ENCODE measurements around the gene CTSE.
A peak's percentile ranks its signal among the peaks of the same experiment; 100 is the strongest.
"Not testable (repeated sequence)": the region's sequence is repeated elsewhere in the genome, so short reads cannot be mapped to it uniquely, and the experiment has no call there.

CTSE gene

GRCh38 chr1:206013026-206013795, 10.5 kb downstream of the CTSE start:
- no peak for DNase-seq

DNA sequence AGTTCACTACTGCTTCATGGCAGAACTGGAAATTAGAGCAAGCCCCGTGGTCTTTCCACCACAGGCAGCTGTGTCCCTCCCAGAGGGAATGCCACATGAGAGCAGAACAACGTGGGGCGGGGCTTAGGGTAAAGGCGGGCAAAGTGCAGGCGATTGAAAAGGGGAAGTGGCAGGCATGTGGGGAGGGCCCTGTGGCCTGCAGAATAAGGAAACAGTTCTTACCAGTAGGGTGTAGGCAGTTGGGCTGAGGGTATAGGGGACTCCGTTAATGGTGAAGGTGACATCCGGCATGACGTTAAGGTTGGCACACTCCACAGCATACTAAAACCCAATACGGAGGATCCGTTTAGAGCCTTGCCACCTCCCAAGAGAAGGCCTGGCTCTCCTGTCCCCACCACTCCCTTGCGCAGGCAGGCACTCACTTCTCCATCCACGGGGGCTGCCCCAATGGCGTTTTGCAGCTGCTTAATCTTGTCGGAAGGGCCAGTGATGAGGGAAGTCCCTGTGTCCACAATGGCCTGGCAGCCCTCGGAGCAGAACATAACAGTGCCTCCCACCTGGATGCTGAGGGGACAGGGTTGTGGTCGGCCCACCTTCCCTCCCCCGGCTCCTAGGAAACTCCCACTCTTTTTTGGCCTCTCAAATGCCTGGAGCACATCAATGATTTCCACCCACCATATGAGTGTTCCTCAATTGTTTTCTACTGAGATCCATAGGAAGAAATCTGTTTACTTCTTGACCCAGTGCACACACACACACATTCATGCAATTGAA, 11.4 kb downstream of the CTSE start:
- no peak for DNase-seq

DNA sequence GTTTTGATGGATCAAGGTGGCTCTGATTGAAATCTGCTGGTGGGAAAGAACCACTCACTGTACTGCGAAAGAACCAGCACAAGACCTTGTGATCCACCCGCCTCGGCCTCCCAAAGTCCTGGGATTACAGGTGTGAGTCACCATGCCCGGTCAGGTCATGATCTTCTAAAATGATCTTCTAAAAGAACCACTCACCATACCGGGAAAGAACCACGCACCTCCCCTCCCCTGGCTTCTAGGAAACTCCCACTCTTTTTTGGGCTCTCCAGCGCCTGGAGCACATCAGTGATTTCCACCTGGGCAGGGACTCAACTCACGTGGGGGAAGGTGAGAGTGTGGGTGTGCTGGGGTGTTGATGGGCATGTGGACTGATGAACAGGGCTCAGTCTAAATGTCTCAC, 12.6 kb downstream of the CTSE start:
- DNase-seq: no peak

DNA sequence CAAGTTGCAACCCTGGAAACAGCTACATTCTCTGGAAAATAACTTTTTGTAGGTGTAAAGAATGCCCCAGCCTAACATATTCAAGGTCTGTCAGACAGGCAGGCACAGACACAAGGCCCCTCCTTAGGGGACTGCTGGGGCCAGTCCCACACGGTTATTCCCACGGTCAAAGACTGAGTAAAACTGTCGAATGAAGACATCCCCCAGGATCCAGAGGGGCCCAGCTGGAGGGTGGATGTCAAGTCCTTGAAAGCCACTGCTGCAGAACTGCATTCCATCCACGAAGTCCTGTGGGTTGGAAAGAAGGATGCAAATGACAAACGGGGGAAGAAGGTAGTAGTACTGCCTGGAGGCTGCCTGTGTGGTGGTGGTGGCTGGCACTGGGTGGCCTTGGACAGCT, 13.6 kb downstream of the CTSE start:
- no peak for DNase-seq

DNA sequence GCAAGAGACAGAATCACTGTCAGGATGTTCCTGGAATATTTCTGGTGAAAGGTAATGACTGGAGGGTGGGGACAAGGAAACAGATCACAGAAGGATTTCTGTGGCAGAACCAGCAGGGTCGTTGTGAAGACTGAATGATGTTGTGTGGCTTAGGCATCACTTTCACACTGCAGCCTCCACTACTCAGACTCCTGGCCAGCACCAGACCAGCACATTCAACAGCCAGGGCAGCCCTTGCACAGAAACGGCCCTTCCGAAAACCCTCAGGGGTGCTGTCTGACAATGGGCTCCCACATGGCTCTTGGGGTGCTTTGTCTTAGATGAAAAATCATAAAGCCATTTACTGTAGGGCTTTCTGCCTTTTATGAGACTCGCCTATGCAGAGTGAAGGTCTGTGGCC, 16.7 kb downstream of the CTSE start:
- DNase-seq: no peak

DNA sequence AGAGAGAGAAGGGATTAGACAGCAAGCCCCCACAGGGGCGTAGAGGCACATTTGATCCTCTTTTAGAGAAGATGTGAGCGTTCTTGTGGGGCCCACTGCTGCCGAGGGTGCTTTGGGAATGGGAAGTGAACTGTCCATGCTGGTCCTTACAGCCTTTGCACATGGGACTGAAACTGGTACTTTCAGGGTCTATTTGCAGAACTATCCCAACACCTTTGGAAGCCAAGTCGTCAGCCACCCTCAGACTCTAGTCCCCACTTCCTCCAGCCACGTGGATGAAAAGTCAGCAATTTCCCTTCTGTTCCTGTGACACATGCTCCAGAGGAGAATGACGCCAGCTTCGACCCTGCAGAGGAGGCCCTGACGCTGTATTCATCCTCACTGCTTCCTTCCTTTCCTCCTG, 17.9 kb downstream of the CTSE start:
- DNase-seq: no peak

DNA sequence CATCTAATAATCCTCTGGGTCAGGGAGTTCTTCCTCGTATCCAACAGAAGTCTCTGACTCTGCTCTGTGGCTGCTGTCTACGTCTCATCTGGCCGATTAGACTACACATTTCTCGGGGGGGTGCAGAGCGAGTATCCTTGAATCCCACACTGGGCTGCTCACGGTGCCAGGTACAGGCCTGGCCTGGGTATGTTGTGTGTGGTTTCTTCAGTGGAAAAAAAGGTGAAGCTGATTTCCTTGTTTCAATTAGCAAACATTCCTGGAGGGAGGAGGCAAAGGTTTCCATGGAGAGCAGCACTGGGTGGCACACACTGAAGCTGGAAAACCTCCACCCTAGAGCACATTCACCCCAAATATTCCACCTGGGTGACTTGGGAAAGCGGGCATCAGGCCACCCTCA, 18.5 kb downstream of the CTSE start:
- DNase-seq: no peak

GRCh38 chr1:206004826-206005225, 18.9 kb downstream of the CTSE start:
- DNase-seq: no peak

DNA sequence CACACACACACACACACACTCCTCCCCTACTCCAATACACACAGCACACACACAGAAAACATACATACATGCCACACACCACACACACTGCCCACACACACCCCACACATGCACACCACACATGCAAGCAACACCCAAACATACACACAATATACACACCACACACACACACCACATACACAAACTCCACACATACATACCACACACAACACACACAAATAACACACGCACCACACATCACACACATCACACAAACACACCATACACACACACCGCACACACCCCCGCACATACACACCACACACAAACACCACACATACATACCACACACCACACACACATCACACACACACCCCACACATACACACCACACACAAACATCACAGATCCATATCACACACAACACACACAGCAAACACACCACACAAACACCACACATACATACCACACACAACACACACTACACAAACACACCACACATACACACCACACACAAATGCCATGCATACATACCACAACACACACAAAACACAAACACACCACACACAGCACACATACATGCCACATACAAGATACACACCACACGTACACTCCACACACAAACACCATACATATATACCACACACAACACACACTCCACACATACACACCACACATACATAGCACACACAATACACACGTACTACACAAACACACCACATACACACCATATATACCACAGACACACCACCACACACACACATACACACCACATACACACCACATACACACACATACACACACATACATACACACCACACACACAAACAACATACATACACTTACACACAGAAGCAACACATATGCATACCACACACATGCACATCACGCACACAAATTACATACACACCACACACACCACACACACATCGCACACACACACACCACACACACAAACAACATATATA, 19.6 kb downstream of the CTSE start:
- no peak for DNase-seq

DNA sequence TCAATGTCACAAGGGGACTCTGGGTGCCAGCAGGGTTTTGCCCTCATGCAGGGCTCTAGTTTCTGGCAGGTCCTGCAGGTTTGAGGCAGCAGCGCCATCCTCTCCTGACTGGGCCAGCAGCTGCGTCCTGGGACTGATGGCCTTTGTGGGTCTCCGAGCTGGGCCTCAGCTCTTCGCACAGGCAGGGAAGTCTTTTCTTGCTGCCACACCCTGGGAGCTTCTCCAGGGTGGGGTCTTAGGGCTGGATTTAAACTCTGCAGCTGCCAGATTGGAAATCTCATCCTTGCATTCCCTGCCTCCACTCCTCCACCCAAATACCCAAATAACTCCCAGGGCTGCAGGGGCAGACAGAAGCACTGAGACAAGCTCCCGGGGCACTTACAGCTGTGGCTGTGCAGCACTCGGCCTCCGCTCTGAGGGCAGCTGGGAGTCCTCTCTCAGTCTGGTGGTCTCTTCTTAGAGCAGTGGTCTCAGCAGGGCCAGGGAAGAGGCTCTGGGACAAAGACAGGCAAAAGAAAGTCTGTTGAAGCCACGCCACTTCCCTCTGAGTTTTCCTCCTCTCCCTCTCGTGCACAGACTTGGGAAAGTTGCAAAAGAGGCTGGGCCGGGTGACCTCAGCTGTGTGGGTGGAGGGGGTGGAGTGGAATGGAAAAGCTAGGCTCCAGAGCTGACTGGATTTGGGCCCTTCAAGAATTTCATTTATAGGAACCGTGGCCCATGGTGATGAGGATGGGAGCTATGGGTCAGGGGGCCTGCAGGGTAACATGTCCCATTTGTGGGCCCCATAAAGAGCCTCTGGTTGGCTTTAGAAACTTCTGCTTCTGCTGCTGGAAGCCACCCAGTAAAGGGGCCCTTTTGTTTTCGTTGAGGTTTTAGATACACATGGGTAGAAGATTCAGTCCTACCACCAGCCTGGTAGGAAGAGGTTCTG, 20.6 kb downstream of the CTSE start, which contains the start of gene RAB7B:
Gene RAB7B, minus strand, starts transcription at position 525 of the 931 bp plus-strand sequence. CDS start 9,260 bp downstream, outside the sequence.
- DNase-seq: no peak

GRCh38 chr1:206002160-206002559, 21.5 kb downstream of the CTSE start:
- no peak for DNase-seq

- DNase-seq: no peak
These were observed 22.2 kb downstream of the CTSE start for GRCh38 chr1:206001476-206001888.

DNA sequence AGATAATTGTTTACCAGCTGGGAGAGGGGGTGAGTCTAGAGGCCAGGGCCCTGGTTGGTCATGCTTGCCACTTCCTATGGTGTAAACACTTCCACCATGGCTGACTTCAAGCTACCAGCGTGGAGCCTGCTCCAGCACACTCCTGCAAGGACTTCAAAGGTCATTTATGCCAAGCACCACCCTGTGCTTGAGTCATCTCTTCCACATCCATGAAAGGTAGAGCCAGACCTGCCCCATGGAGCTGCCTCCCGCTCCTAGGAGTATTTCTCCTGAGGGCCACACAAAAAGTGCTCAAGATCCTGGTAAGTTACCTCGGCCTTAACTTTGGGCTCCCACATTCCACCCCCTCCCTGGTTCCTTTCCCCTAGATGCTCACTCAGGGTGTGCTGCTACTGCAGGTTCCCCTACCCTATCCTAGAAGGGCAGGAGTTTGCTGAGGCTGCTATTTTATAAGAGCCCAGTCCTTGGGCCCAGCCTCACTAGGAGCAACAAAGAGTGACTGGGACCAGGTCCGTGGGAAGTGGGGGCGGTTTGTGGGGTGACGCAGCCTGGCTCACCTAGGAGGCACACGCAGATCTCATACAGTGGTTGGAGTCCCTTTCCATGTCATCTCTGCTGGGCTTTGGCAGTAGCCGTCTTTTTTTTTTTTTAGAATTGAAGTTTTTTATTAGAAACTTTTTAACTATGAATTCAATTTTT, 22.9 kb downstream of the CTSE start:
- DNase-seq: no peak

- DNase-seq: peak; percentile 11 to 17
These were observed 25.0 kb downstream of the CTSE start for GRCh38 chr1:205998457-205999241.

DNA sequence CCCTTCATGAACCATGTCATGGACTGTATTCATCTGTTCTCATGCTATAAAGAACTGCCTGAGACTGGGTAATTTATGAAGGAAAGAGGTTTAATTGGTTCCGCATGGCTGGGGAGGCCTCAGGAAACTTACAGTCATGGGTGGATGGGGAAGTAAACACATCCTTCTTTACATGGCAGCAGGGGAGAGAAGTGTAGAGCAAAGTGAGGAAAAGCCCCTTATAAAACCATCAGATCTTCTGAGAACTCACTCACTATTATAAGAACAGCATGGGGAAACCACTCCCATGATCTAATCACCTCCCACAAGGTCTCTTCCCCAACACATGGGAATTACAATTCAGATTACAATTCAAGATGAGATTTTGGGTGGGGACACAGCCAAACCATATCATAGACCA, 27.1 kb downstream of the CTSE start:
- DNase-seq: not testable (repeated sequence)

GRCh38 chr1:205994346-205994745, 29.3 kb downstream of the CTSE start:
- no peak for DNase-seq

GRCh38 chr1:205993068-205993467, 30.6 kb downstream of the CTSE start:
- DNase-seq: no peak

GRCh38 chr1:205992218-205992882, 31.3 kb downstream of the CTSE start:
- no peak for DNase-seq

GRCh38 chr1:205991237-205991636, 32.5 kb downstream of the CTSE start:
- no peak for DNase-seq

- no peak for DNase-seq
These were observed 33.5 kb downstream of the CTSE start for GRCh38 chr1:205990226-205990625.
